GM12878 (cell line): ENCODE measurements around the gene CAPN3. TPM values are rescaled to one million over a fixed set of nuclear protein-coding genes. Genes with fewer than 3 reads are reported as not detected.

Experiments
- ATAC-seq: fragments of 200-7000 bp; cut with Tn5 transposase; 3 replicates; pipeline ENCODE4 v1.9.1; 2020; ENCODE audit warnings: mild to moderate bottlenecking, moderate library complexity
- BruUV-seq: library from RNA; stranded (reverse); fragments of 400-500 nt; replicated peaks from 2 replicates; lab custom pipeline; 2021; lab: Mats Ljungman, UMichigan
- CTCF ChIA-PET: fragments of 300-600 bp; sonication (Branson Sonifier 250); formaldehyde crosslinking; extraction: SDS; loops from one replicate; lab custom pipeline; 2021; ENCODE audit warnings: inconsistent platforms; lab: Yijun Ruan, JAX
- POLR2A ChIA-PET: fragments of 350-600 bp; formaldehyde crosslinking; extraction: SDS; loops from one replicate; lab custom pipeline; 2021; ENCODE audit warnings: inconsistent platforms; lab: Charles Lee
- RAD21 ChIA-PET: fragments of 300-600 bp; sonication (Branson Sonifier 250); formaldehyde crosslinking; loops from one replicate; lab custom pipeline; 2023; ENCODE audit warnings: antibody characterized with exemption; ENCODE audit not compliant: unreplicated experiment; lab: Charles Lee
- SMC1A ChIA-PET: fragments of 300-600 bp; sonication (Branson Sonifier 250); formaldehyde crosslinking; loops from one replicate; lab custom pipeline; 2023; ENCODE audit not compliant: unreplicated experiment, uncharacterized antibody; lab: Charles Lee
- DNase-seq: peaks from one replicate; pipeline ENCODE4 v3.0.0-alpha.2; 2011; ENCODE audit warnings: low read depth, low spot score
- FAIRE-seq: peaks from 3 replicates; lab custom pipeline; 2011; peaks lifted over from hg19 to GRCh38; lab: Jason Lieb, UNC
- H2AFZ ChIP-seq: 2 replicates; pipeline ENCODE4 v1.6.0; 2011; ENCODE audit warnings: low read depth, low read length, control low read depth; ENCODE audit not compliant: control insufficient read depth
- H3K27ac ChIP-seq: 2 replicates; pipeline ENCODE4 v1.5.1; 2011; ENCODE audit warnings: control low read depth; ENCODE audit not compliant: control insufficient read depth, insufficient read depth
- H3K27me3 ChIP-seq, 2 experiments: replicated peaks in 1 of 2; 2 replicates each; pipeline versions ENCODE4 v1.6.0 to v1.6.1; 2011; ENCODE audit warnings: low read length in 1 of 2; ENCODE audit not compliant: control insufficient read depth in 2 of 2, insufficient read depth in 2 of 2
- H3K36me3 ChIP-seq, 2 experiments: 2 replicates each; pipeline ENCODE4 v1.5.1; 2011; ENCODE audit warnings: low read length in 1 of 2; ENCODE audit not compliant: control insufficient read depth in 2 of 2, insufficient read depth in 2 of 2
- H3K4me1 ChIP-seq: 2 replicates; pipeline ENCODE4 v1.6.1; 2011; ENCODE audit warnings: mild to moderate bottlenecking, low read length, moderate library complexity, mixed read lengths; ENCODE audit not compliant: control insufficient read depth, insufficient read depth
- H3K4me2 ChIP-seq: 2 replicates; pipeline ENCODE4 v1.6.0; 2011; ENCODE audit warnings: control low read depth; ENCODE audit not compliant: control insufficient read depth, insufficient read depth
- H3K4me3 ChIP-seq: fragments of 200-600 bp; sonication (generic); 2 replicates; pipeline ENCODE4 v1.5.1; 2016
- H3K79me2 ChIP-seq: 2 replicates; pipeline ENCODE4 v1.6.0; 2011; ENCODE audit warnings: low read length; ENCODE audit not compliant: control insufficient read depth, insufficient read depth
- H3K9ac ChIP-seq: 2 replicates; pipeline ENCODE4 v1.8.0; 2011; ENCODE audit warnings: low read length, control low read depth, mixed read lengths; ENCODE audit not compliant: control insufficient read depth, insufficient read depth
- H3K9me3 ChIP-seq: replicated peaks from 3 replicates; pipeline ENCODE4 v1.5.1; 2011; ENCODE audit warnings: mild to moderate bottlenecking, low read length; ENCODE audit not compliant: control insufficient read depth, insufficient read depth
- H4K20me1 ChIP-seq: 2 replicates; pipeline ENCODE4 v1.6.0; 2011; ENCODE audit not compliant: control insufficient read depth, insufficient read depth
- BACH1 ChIP-seq: fragments of 450-650 bp; IDR thresholded peaks from 2 replicates; pipeline ENCODE4 v1.6.1; 2017; ENCODE audit warnings: mild to moderate bottlenecking, borderline replicate concordance
- BHLHE40 ChIP-seq, 2 experiments: fragments of 450-650 bp in 1 of 2; IDR thresholded peaks; 2 replicates each; pipeline ENCODE4 v1.6.1; 2011 to 2017; ENCODE audit warnings: low read depth in 2 of 2, borderline replicate concordance in 1 of 2, improper control_type of control experiment in 1 of 2, low read length in 1 of 2, mild to moderate bottlenecking in 1 of 2
- NKRF ChIP-seq: fragments of 450-650 bp; conservative IDR thresholded peaks from 2 replicates; pipeline ENCODE4 v1.6.1; 2017; ENCODE audit warnings: mild to moderate bottlenecking, moderate library complexity
- NR2C1 ChIP-seq: fragments of 450-650 bp; IDR thresholded peaks from 2 replicates; pipeline ENCODE4 v1.6.1; 2017; ENCODE audit warnings: antibody characterized with exemption, mild to moderate bottlenecking, moderate library complexity
- NR2F1 ChIP-seq: fragments of 450-650 bp; conservative IDR thresholded peaks from 2 replicates; pipeline ENCODE4 v1.6.1; 2017; ENCODE audit warnings: mild to moderate bottlenecking
- RFX5 ChIP-seq: IDR thresholded peaks from 2 replicates; pipeline ENCODE4 v1.6.1; 2011; ENCODE audit warnings: low read depth, low read length, improper control_type of control experiment
- SIX5 ChIP-seq: IDR thresholded peaks from 2 replicates; pipeline ENCODE4 v1.6.1; 2011; ENCODE audit warnings: mild to moderate bottlenecking, low read depth, low read length, moderate library complexity; ENCODE audit not compliant: severe bottlenecking
- USF1 ChIP-seq: IDR thresholded peaks from 2 replicates; pipeline ENCODE4 v1.6.1; 2011; ENCODE audit warnings: borderline replicate concordance, low read depth, mild to moderate bottlenecking, moderate library complexity, mixed read lengths, low read length; ENCODE audit not compliant: insufficient read depth; ENCODE audit errors: extremely low read length
- ZNF687 ChIP-seq: fragments of 450-650 bp; IDR thresholded peaks from 2 replicates; pipeline ENCODE4 v1.6.1; 2017; ENCODE audit warnings: mild to moderate bottlenecking, moderate library complexity
- WGBS: methylation state at CpG from one replicate; pipeline ENCODE4 v1.1.6; 2016; ENCODE audit warnings: low lambda C conversion rate; ENCODE audit not compliant: insufficient replicate concordance, insufficient coverage; ENCODE audit errors: missing lambda C conversion rate; 5-methylcytosine and 5-hydroxymethylcytosine counted together
- in situ Hi-C: fragments of 300-500 bp; cut with MboI; formaldehyde crosslinking; loops from 9 replicates; pipeline ENCODE4 v1.14.3; 2018; ENCODE audit warnings: mixed read lengths
- intact Hi-C: fragments of 100-400 bp; cut with micrococcal nuclease; formaldehyde crosslinking; loops from one replicate; pipeline ENCODE4 v1.14.2; 2022; ENCODE audit not compliant: unreplicated experiment
- polyA plus RNA-seq, 11 experiments: library from polyadenylated mRNA; depleted of rRNA in 4 of 11; unstranded in 6 of 11; stranded (reverse) in 5 of 11; fragments of >200 nt; fragmentation: Nextera tagmentation in 4 of 11; fragmentation: Illumina TruSeq in 1 of 11; extraction: Ambion mirVana in 4 of 11; extraction: Trizol in 1 of 11; gene quantifications; 1 replicate in 1 of 11; 2 replicates in 10 of 11; pipeline versions ENCODE4 v1.2.1 to v1.2.3, GENCODE V29; 2011 to 2016; ENCODE audit warnings: inconsistent platforms in 2 of 11, missing spikeins in 2 of 11, low read depth in 1 of 11
- total RNA-seq, 4 experiments: library from RNA; depleted of rRNA in 3 of 4; stranded (reverse); fragments of >200 nt in 3 of 4; fragmentation: Illumina TruSeq in 1 of 4; extraction: Trizol in 1 of 4; gene quantifications; 2 replicates each; pipeline versions ENCODE4 v1.2.1 to v1.2.3, GENCODE V29; 2013 to 2021

Gene CAPN3
- total and polyA plus RNA-seq, 10 of the 15 experiments (the other 5 are each of a cell fraction or from before 2014, with no cell fraction given): 1.1 to 3.8 (median 2.4) TPM

GRCh38 chr15:42329992-42330391 is 29.3 kb upstream of the CAPN3 start:
- CTCF ChIA-PET: interaction anchor here (1.1 kb wide), 1 partner anchor 14 kb away, joined by 3 read pairs; no protein-coding TSS in a partner anchor
- Histone ChIP-seq H3K4me2 (no peak overlapping the region), H3K27me3 (no peaks in the 10 kb centered on the region), H3K36me3 (peaks cover 2 to 12% of the 10 kb centered on the region in 2 experiments; a peak in 2 of 4 replicates), H3K27ac (no peak overlapping the region), H3K9me3 (no peaks in the 10 kb centered on the region; the same call in 2 of the 3 replicates), H3K4me1 (no peaks in the 10 kb centered on the region), H3K79me2 (no peaks in the 10 kb centered on the region), H3K4me3 (no peak overlapping the region)
- no peak for DNase-seq
- SMC1A ChIA-PET: interaction anchor here (0.7 kb wide), 2 partner anchors 14 to 38 kb away, joined by 3 read pairs; no protein-coding TSS in a partner anchor
- POLR2A ChIA-PET: no interaction called here
- in situ Hi-C loops (no loop called here), intact Hi-C loops (no loop called here)
- RAD21 ChIA-PET: no interaction called here
- TF ChIP-seq NR2C1 (no peak), USF1 (no peak), BACH1 (no peak), SIX5 (no peak), BHLHE40 (IDR thresholded peaks at IDR 0.05; ENCODE audit: borderline replicate concordance in 1 of 2, low read depth in 2 of 2, low read length in 1 of 2) (no peak), ZNF687 (no peak), NR2F1 (no peak), NKRF (no peak), RFX5 (no peak)
- TF ChIP-seq, all 136 proteins: peak for 0
- H4K20me1 ChIP-seq: no peaks in the 10 kb centered on the region
- no peak overlapping the region for H3K9ac ChIP-seq
- ATAC-seq (no peak), FAIRE-seq (no peak)
- 98% methylated on average over 2 of the region's 2 CpGs for WGBS
- H2AFZ ChIP-seq: no peak overlapping the region
- no TSS peak for BruUV-seq
